Measurements from ENCODE around the gene PLEKHN1.

PLEKHN1 gene

GRCh38 chr1:962381-963300, 3.6 kb upstream of the PLEKHN1 start (continued):
- TF ChIP-seq ZBTB6 (tag by site-specific recombination; IDR thresholded peaks at IDR 0.05) (peak; percentile 47; the same call in 1 of the 2 replicates), ZNF426 (tag by site-specific recombination; IDR thresholded peaks at IDR 0.05) (no peak)

GRCh38 chr1:963301-963651, 3.0 kb upstream of the PLEKHN1 start:
- no peaks in the 10 kb centered on the region for H3K9me3 ChIP-seq (ENCODE audit: control insufficient read depth, insufficient read depth, low read depth, low read length)
- peaks cover 0 to 38% of the 10 kb centered on the region in 2 experiments; a peak in 1 of 3 replicates for H3K36me3 ChIP-seq (ENCODE audit: control insufficient read depth in 2 of 2, insufficient read depth in 1 of 2, low read length in 2 of 2)
- ChIA-PET POLR2A (interaction anchor here (1.4 to 2.3 kb wide), 2 partner anchors 13 to 21 kb away, joined by 3 to 5 read pairs; no protein-coding TSS in a partner anchor), CTCF (no interaction called here)
- TF ChIP-seq ZNF549 (tag by site-specific recombination; IDR thresholded peaks at IDR 0.05): no peak
- TF ChIP-seq ZNF157 (tag by site-specific recombination; IDR thresholded peaks at IDR 0.05): no peak
- TF ChIP-seq ZNF341 (tag by site-specific recombination; IDR thresholded peaks at IDR 0.05; ENCODE audit: low read depth): no peak
- no peak for TF ChIP-seq ZNF621 (tag by site-specific recombination; IDR thresholded peaks at IDR 0.05)
- H3K4me1 ChIP-seq (ENCODE audit: control insufficient read depth, insufficient read depth, low read length): peaks cover 5% of the 10 kb centered on the region
- H3K4me3 ChIP-seq (ENCODE audit: low read depth, low read length): no peak overlapping the region
- no peak overlapping the region for H3K27ac ChIP-seq (ENCODE audit: extremely low read depth, low read depth, low read length)

- Histone ChIP-seq H3K27ac (ENCODE audit: extremely low read depth, low read depth, low read length) (no peak overlapping the region), H3K4me3 (ENCODE audit: low read depth, low read length) (no peak overlapping the region), H3K4me1 (ENCODE audit: control insufficient read depth, insufficient read depth, low read length) (peaks cover 5% of the 10 kb centered on the region), H3K9me3 (ENCODE audit: control insufficient read depth, insufficient read depth, low read depth, low read length) (no peaks in the 10 kb centered on the region), H3K36me3 (ENCODE audit: control insufficient read depth in 2 of 2, insufficient read depth in 1 of 2, low read length in 2 of 2) (peaks cover 0 to 38% of the 10 kb centered on the region in 2 experiments; a peak in 1 of 3 replicates)
- TF ChIP-seq ZNF274 (IDR thresholded peaks at IDR 0.05; ENCODE audit: low read length): no peak
- TF ChIP-seq ZNF274 (tag by site-specific recombination; IDR thresholded peaks at IDR 0.05; ENCODE audit: borderline replicate concordance): no peak
- 0 out of 2 replicates have a peak, but pooled peaks have one; percentile 22 for TF ChIP-seq ZNF600 (tag by site-specific recombination; IDR thresholded peaks at IDR 0.05)
- TF ChIP-seq GLIS2 (tag by site-specific recombination; IDR thresholded peaks at IDR 0.05): 0 out of 2 replicates have a peak, but pooled peaks have one; percentile 43
- CTCF ChIA-PET: no interaction called here
- POLR2A ChIA-PET: interaction anchor here (0.6 to 2.3 kb wide), 2 partner anchors 12 to 209 kb away, joined by 4 to 5 read pairs; no protein-coding TSS in a partner anchor
Measured at GRCh38 chr1:963746-964525, 2.3 kb upstream of the PLEKHN1 start.

GRCh38 chr1:964691-965525, 1.4 kb upstream of the PLEKHN1 start:
- POLR2A ChIA-PET: interaction anchor here (0.7 kb wide), 1 partner anchor 8 kb away, joined by 3 read pairs; no protein-coding TSS in a partner anchor
- CTCF ChIA-PET: interaction anchor here (1.0 to 1.4 kb wide), 2 partner anchors 19 to 37 kb away, joined by 3 to 9 read pairs; no protein-coding TSS in a partner anchor
- Histone ChIP-seq H3K4me3 (ENCODE audit: low read depth, low read length) (no peak overlapping the region), H3K4me1 (ENCODE audit: control insufficient read depth, insufficient read depth, low read length) (peaks cover 5% of the 10 kb centered on the region), H3K9me3 (ENCODE audit: control insufficient read depth, insufficient read depth, low read depth, low read length) (no peaks in the 10 kb centered on the region), H3K27ac (ENCODE audit: extremely low read depth, low read depth, low read length) (no peak overlapping the region), H3K36me3 (ENCODE audit: control insufficient read depth in 2 of 2, insufficient read depth in 1 of 2, low read length in 2 of 2) (peaks cover 0 to 38% of the 10 kb centered on the region in 2 experiments; a peak in 1 of 3 replicates)
- TF ChIP-seq ZBTB1 (tag by site-specific recombination; IDR thresholded peaks at IDR 0.05) (no peak), ZNF600 (tag by site-specific recombination; IDR thresholded peaks at IDR 0.05) (peak; percentile 69), KLF1 (tag by site-specific recombination; IDR thresholded peaks at IDR 0.05) (no peak), ZNF335 (tag by site-specific recombination; conservative IDR thresholded peaks at IDR 0.05) (no peak), SP7 (tag by site-specific recombination; IDR thresholded peaks at IDR 0.05) (no peak), AEBP2 (tag by site-specific recombination; IDR thresholded peaks at IDR 0.05; ENCODE audit: borderline replicate concordance) (no peak), ELK4 (IDR thresholded peaks at IDR 0.05; ENCODE audit: borderline replicate concordance, low read depth, low read length) (no peak), ATF2 (tag by site-specific recombination; IDR thresholded peaks at IDR 0.05; ENCODE audit: low read depth) (no peak), ZSCAN23 (tag by site-specific recombination; IDR thresholded peaks at IDR 0.05) (no peak), ZNF48 (tag by site-specific recombination; IDR thresholded peaks at IDR 0.05) (no peak)

All from HEK293 (cell line).